GM12878 (cell line): ENCODE data around the gene PDE11A. TPM values are rescaled to one million over a fixed set of nuclear protein-coding genes. Genes with fewer than 3 reads are reported as not detected.

Experiments
- ATAC-seq: fragments of 200-7000 bp; cut with Tn5 transposase; 3 replicates; pipeline ENCODE4 v1.9.1; 2020; ENCODE audit warnings: mild to moderate bottlenecking, moderate library complexity
- BruUV-seq: library from RNA; stranded (reverse); fragments of 400-500 nt; replicated peaks from 2 replicates; lab custom pipeline; 2021; lab: Mats Ljungman, UMichigan
- CTCF ChIA-PET: fragments of 300-600 bp; sonication (Branson Sonifier 250); formaldehyde crosslinking; extraction: SDS; loops from one replicate; lab custom pipeline; 2021; ENCODE audit warnings: inconsistent platforms; lab: Yijun Ruan, JAX
- POLR2A ChIA-PET: fragments of 350-600 bp; formaldehyde crosslinking; extraction: SDS; loops from one replicate; lab custom pipeline; 2021; ENCODE audit warnings: inconsistent platforms; lab: Charles Lee
- RAD21 ChIA-PET: fragments of 300-600 bp; sonication (Branson Sonifier 250); formaldehyde crosslinking; loops from one replicate; lab custom pipeline; 2023; ENCODE audit warnings: antibody characterized with exemption; ENCODE audit not compliant: unreplicated experiment; lab: Charles Lee
- SMC1A ChIA-PET: fragments of 300-600 bp; sonication (Branson Sonifier 250); formaldehyde crosslinking; loops from one replicate; lab custom pipeline; 2023; ENCODE audit not compliant: unreplicated experiment, uncharacterized antibody; lab: Charles Lee
- DNase-seq: peaks from one replicate; pipeline ENCODE4 v3.0.0-alpha.2; 2011; ENCODE audit warnings: low read depth, low spot score
- FAIRE-seq: peaks from 3 replicates; lab custom pipeline; 2011; peaks lifted over from hg19 to GRCh38; lab: Jason Lieb, UNC
- H2AFZ ChIP-seq: 2 replicates; pipeline ENCODE4 v1.6.0; 2011; ENCODE audit warnings: low read depth, low read length, control low read depth; ENCODE audit not compliant: control insufficient read depth
- H3K27ac ChIP-seq: 2 replicates; pipeline ENCODE4 v1.5.1; 2011; ENCODE audit warnings: control low read depth; ENCODE audit not compliant: control insufficient read depth, insufficient read depth
- H3K27me3 ChIP-seq, 2 experiments: replicated peaks in 1 of 2; 2 replicates each; pipeline versions ENCODE4 v1.6.0 to v1.6.1; 2011; ENCODE audit warnings: low read length in 1 of 2; ENCODE audit not compliant: control insufficient read depth in 2 of 2, insufficient read depth in 2 of 2
- H3K36me3 ChIP-seq, 2 experiments: 2 replicates each; pipeline ENCODE4 v1.5.1; 2011; ENCODE audit warnings: low read length in 1 of 2; ENCODE audit not compliant: control insufficient read depth in 2 of 2, insufficient read depth in 2 of 2
- H3K4me1 ChIP-seq: 2 replicates; pipeline ENCODE4 v1.6.1; 2011; ENCODE audit warnings: mild to moderate bottlenecking, low read length, moderate library complexity, mixed read lengths; ENCODE audit not compliant: control insufficient read depth, insufficient read depth
- H3K4me2 ChIP-seq: 2 replicates; pipeline ENCODE4 v1.6.0; 2011; ENCODE audit warnings: control low read depth; ENCODE audit not compliant: control insufficient read depth, insufficient read depth
- H3K4me3 ChIP-seq: fragments of 200-600 bp; sonication (generic); 2 replicates; pipeline ENCODE4 v1.5.1; 2016
- H3K79me2 ChIP-seq: 2 replicates; pipeline ENCODE4 v1.6.0; 2011; ENCODE audit warnings: low read length; ENCODE audit not compliant: control insufficient read depth, insufficient read depth
- H3K9ac ChIP-seq: 2 replicates; pipeline ENCODE4 v1.8.0; 2011; ENCODE audit warnings: low read length, control low read depth, mixed read lengths; ENCODE audit not compliant: control insufficient read depth, insufficient read depth
- H3K9me3 ChIP-seq: replicated peaks from 3 replicates; pipeline ENCODE4 v1.5.1; 2011; ENCODE audit warnings: mild to moderate bottlenecking, low read length; ENCODE audit not compliant: control insufficient read depth, insufficient read depth
- H4K20me1 ChIP-seq: 2 replicates; pipeline ENCODE4 v1.6.0; 2011; ENCODE audit not compliant: control insufficient read depth, insufficient read depth
- BMI1 ChIP-seq: fragments of 450-650 bp; IDR thresholded peaks from 2 replicates; pipeline ENCODE4 v1.6.1; 2016; ENCODE audit warnings: mild to moderate bottlenecking, moderate library complexity, borderline replicate concordance
- CBX5 ChIP-seq: sonication (generic); IDR thresholded peaks from 2 replicates; pipeline ENCODE4 v1.6.1; 2016; ENCODE audit warnings: low read depth, moderate library complexity, mild to moderate bottlenecking, inconsistent platforms
- CHD4 ChIP-seq: fragments of 200-600 bp; sonication (generic); IDR thresholded peaks from 2 replicates; pipeline ENCODE4 v1.6.1; 2016; ENCODE audit warnings: mild to moderate bottlenecking
- CUX1 ChIP-seq: IDR thresholded peaks from 2 replicates; pipeline ENCODE4 v1.6.1; 2012; ENCODE audit warnings: improper control_type of control experiment, low read depth, low read length; ENCODE audit not compliant: insufficient replicate concordance
- ETV6 ChIP-seq, 2 experiments: fragments of 450-650 bp in 1 of 2; IDR thresholded peaks in 1 of 2; conservative IDR thresholded peaks in 1 of 2; 2 replicates each; pipeline ENCODE4 v1.6.1; 2014; ENCODE audit warnings: antibody characterized with exemption in 1 of 2, borderline replicate concordance in 1 of 2, low read depth in 1 of 2, mild to moderate bottlenecking in 1 of 2, moderate library complexity in 1 of 2
- MEF2A ChIP-seq: IDR thresholded peaks from 2 replicates; pipeline ENCODE4 v1.6.1; 2011; ENCODE audit warnings: low read depth, mild to moderate bottlenecking, low read length, moderate library complexity; ENCODE audit not compliant: insufficient read depth
- NBN ChIP-seq: fragments of 450-650 bp; IDR thresholded peaks from 2 replicates; pipeline ENCODE4 v1.6.1; 2016
- NFIC ChIP-seq: IDR thresholded peaks from 2 replicates; pipeline ENCODE4 v1.6.1; 2012; ENCODE audit warnings: low read depth, mild to moderate bottlenecking, inconsistent platforms, low read length, moderate library complexity
- PBX3 ChIP-seq: IDR thresholded peaks from 2 replicates; pipeline ENCODE4 v1.6.1; 2011; ENCODE audit warnings: mild to moderate bottlenecking, low read depth, low read length, moderate library complexity; ENCODE audit not compliant: insufficient replicate concordance
- POLR2AphosphoS2 ChIP-seq: IDR thresholded peaks from 2 replicates; pipeline ENCODE4 v1.6.1; 2011; ENCODE audit warnings: low read depth, mild to moderate bottlenecking, low read length, improper control_type of control experiment, moderate library complexity
- RAD21 ChIP-seq: IDR thresholded peaks from 2 replicates; pipeline ENCODE4 v1.6.1; 2011; ENCODE audit warnings: mild to moderate bottlenecking, low read depth, low read length, moderate library complexity; ENCODE audit not compliant: insufficient read depth
- SMARCA5 ChIP-seq: fragments of 450-650 bp; IDR thresholded peaks from 2 replicates; pipeline ENCODE4 v1.6.1; 2017; ENCODE audit warnings: mild to moderate bottlenecking
- SREBF2 ChIP-seq: IDR thresholded peaks from 2 replicates; pipeline ENCODE4 v1.6.1; 2012; ENCODE audit warnings: mild to moderate bottlenecking, low read length
- ZNF24 ChIP-seq: fragments of 450-650 bp; IDR thresholded peaks from 2 replicates; pipeline ENCODE4 v1.6.1; 2017; ENCODE audit warnings: antibody characterized with exemption, mild to moderate bottlenecking
- ZSCAN29 ChIP-seq: fragments of 450-650 bp; IDR thresholded peaks from 2 replicates; pipeline ENCODE4 v1.6.1; 2017; ENCODE audit warnings: mild to moderate bottlenecking, moderate library complexity
- WGBS: methylation state at CpG from one replicate; pipeline ENCODE4 v1.1.6; 2016; ENCODE audit warnings: low lambda C conversion rate; ENCODE audit not compliant: insufficient replicate concordance, insufficient coverage; ENCODE audit errors: missing lambda C conversion rate; 5-methylcytosine and 5-hydroxymethylcytosine counted together
- in situ Hi-C: fragments of 300-500 bp; cut with MboI; formaldehyde crosslinking; loops from 9 replicates; pipeline ENCODE4 v1.14.3; 2018; ENCODE audit warnings: mixed read lengths
- intact Hi-C: fragments of 100-400 bp; cut with micrococcal nuclease; formaldehyde crosslinking; loops from one replicate; pipeline ENCODE4 v1.14.2; 2022; ENCODE audit not compliant: unreplicated experiment
- polyA plus RNA-seq, 11 experiments: library from polyadenylated mRNA; depleted of rRNA in 4 of 11; unstranded in 6 of 11; stranded (reverse) in 5 of 11; fragments of >200 nt; fragmentation: Nextera tagmentation in 4 of 11; fragmentation: Illumina TruSeq in 1 of 11; extraction: Ambion mirVana in 4 of 11; extraction: Trizol in 1 of 11; gene quantifications; 1 replicate in 1 of 11; 2 replicates in 10 of 11; pipeline versions ENCODE4 v1.2.1 to v1.2.3, GENCODE V29; 2011 to 2016; ENCODE audit warnings: inconsistent platforms in 2 of 11, missing spikeins in 2 of 11, low read depth in 1 of 11
- total RNA-seq, 4 experiments: library from RNA; depleted of rRNA in 3 of 4; stranded (reverse); fragments of >200 nt in 3 of 4; fragmentation: Illumina TruSeq in 1 of 4; extraction: Trizol in 1 of 4; gene quantifications; 2 replicates each; pipeline versions ENCODE4 v1.2.1 to v1.2.3, GENCODE V29; 2013 to 2021

The PDE11A gene
- total and polyA plus RNA-seq, 10 of the 15 experiments (the other 5 are each of a cell fraction or from before 2014, with no cell fraction given) = 0.01 to 0.17 (median 0.06) TPM; not detected in 5

GRCh38 chr2:178088774-178089270 lies 16.2 kb upstream of the PDE11A start:
- Histone ChIP-seq H3K4me3 (no peak overlapping the region), H3K79me2 (no peaks in the 10 kb centered on the region), H2AFZ (no peak overlapping the region), H3K27ac (no peak overlapping the region), H4K20me1 (no peaks in the 10 kb centered on the region), H3K27me3 (peaks cover 0 to 2% of the 10 kb centered on the region in 2 experiments; a peak in 1 of 4 replicates), H3K4me1 (no peaks in the 10 kb centered on the region), H3K9me3 (no peaks in the 10 kb centered on the region), H3K9ac (no peak overlapping the region), H3K36me3 (no peaks in the 10 kb centered on the region), H3K4me2 (no peak overlapping the region)
- no TSS peak for BruUV-seq
- 22% methylated on average over 6 of the region's 6 CpGs for WGBS
- ChIA-PET RAD21 (no interaction called here), CTCF (no interaction called here), POLR2A (no interaction called here), SMC1A (no interaction called here)
- ATAC-seq = no peak
- no peak for FAIRE-seq
- intact Hi-C loops (no loop called here), in situ Hi-C loops (no loop called here)
- no peak for DNase-seq
- TF ChIP-seq PBX3 (no peak), CUX1 (no peak), MEF2A (no peak), NFIC (no peak), BMI1 (no peak), POLR2AphosphoS2 (no peak), SMARCA5 (no peak), CBX5 (no peak), ZSCAN29 (no peak), NBN (no peak), ZNF24 (no peak), RAD21 (no peak), ETV6 (conservative IDR thresholded peaks at IDR 0.05 in 1 of 2, IDR thresholded peaks at IDR 0.05 in 1 of 2; ENCODE audit: borderline replicate concordance in 1 of 2, low read depth in 1 of 2) (no peak), CHD4 (no peak), SREBF2 (no peak)
